Daoy (cell line): ENCODE data around the gene MRPS23. TPM values are rescaled to one million over a fixed set of nuclear protein-coding genes. Genes with fewer than 3 reads are reported as not detected.

ENCODE experiments used
- DNase-seq: peaks from one replicate; pipeline ENCODE4 v3.0.0-alpha.2; 2015; ENCODE audit warnings: low read depth
- total RNA-seq: library from RNA; depleted of rRNA; stranded (reverse); fragments of >200 nt; shearing (Covaris generic); gene quantifications from 2 replicates; pipeline ENCODE4 v1.2.3, GENCODE V29; 2014; rRNA removed

Gene MRPS23
- total RNA-seq, 1 experiment from 2014 or later = 51.2 TPM

- DNase-seq = no peak
Measured at GRCh38 chr17:57803021-57803420, 46.8 kb downstream of the MRPS23 start.

- DNase-seq = no peak
Measured at GRCh38 chr17:57801044-57801711, 48.7 kb downstream of the MRPS23 start.

- no peak for DNase-seq
Measured at GRCh38 chr17:57794841-57795240, 55.0 kb downstream of the MRPS23 start.

GRCh38 chr17:57788725-57789124, 61.1 kb downstream of the MRPS23 start:
- no peak for DNase-seq

GRCh38 chr17:57785022-57785421, 64.8 kb downstream of the MRPS23 start:
- DNase-seq = no peak

Other genes with a start within 250 kb of the MRPS23 start
- gene CCDC182, start 104.7 kb downstream of the MRPS23 start, total RNA-seq = not detected in 2 replicates
- 5.0 and 7.0 TPM in 2 replicates for gene CUEDC1, start 105.4 kb upstream of the MRPS23 start, total RNA-seq
- gene VEZF1, start 138.2 kb upstream of the MRPS23 start, total RNA-seq = 27.3 and 33.1 TPM in 2 replicates
- gene SRSF1, start 157.2 kb upstream of the MRPS23 start, total RNA-seq = 499 and 574 TPM in 2 replicates
- gene DYNLL2, start 233.4 kb upstream of the MRPS23 start, total RNA-seq = 5.5 and 8.8 TPM in 2 replicates